K562 (cell line): ENCODE measurements around the gene IDH1. TPM values are rescaled to one million over a fixed set of nuclear protein-coding genes. Genes with fewer than 3 reads are reported as not detected.

ENCODE experiments used
- ATAC-seq: fragments of 200-7000 bp; cut with Tn5 transposase; 3 replicates; pipeline ENCODE4 v1.9.1; 2020; ENCODE audit warnings: moderate library complexity
- BruUV-seq: library from RNA; stranded (reverse); fragments of 400-500 nt; replicated peaks from 2 replicates; lab custom pipeline; 2021; lab: Mats Ljungman, UMichigan
- CTCF ChIA-PET: fragments of 300-600 bp; formaldehyde crosslinking; extraction: SDS; loops from one replicate; lab custom pipeline; 2021; ENCODE audit warnings: low intra/inter-chr PET ratio; lab: Yijun Ruan, JAX
- POLR2A ChIA-PET: fragments of 300-600, 350-650 bp; sonication (Branson Sonifier 250); formaldehyde crosslinking; extraction: SDS; loops from one replicate; lab custom pipeline; 2021; ENCODE audit warnings: antibody characterized with exemption, inconsistent platforms; lab: Yijun Ruan, JAX
- DNase-seq, 4 experiments: peaks; one replicate each; pipeline versions ENCODE4 v3.0.0 to v3.0.0-alpha.2; 2011 to 2018; ENCODE audit warnings: low spot score in 3 of 4, mixed read lengths in 3 of 4; ENCODE audit errors: extremely low read depth in 1 of 4
- FAIRE-seq: peaks from 2 replicates; lab custom pipeline; 2011; peaks lifted over from hg19 to GRCh38; lab: Jason Lieb, UNC
- H2AFZ ChIP-seq: 2 replicates; pipeline ENCODE4 v1.6.0; 2011; ENCODE audit warnings: low read depth, low read length, control low read depth, inconsistent platforms
- H3K27ac ChIP-seq: fragments of 200-600 bp; 3 replicates; pipeline ENCODE4 v1.8.0; 2011; ENCODE audit warnings: low read depth, mild to moderate bottlenecking, control low read depth, inconsistent platforms, low read length, moderate library complexity, mixed read lengths; ENCODE audit errors: extremely low read depth
- H3K27me3 ChIP-seq, 2 experiments: fragments of 300-600 bp in 1 of 2; 2 replicates in 1 of 2; 3 replicates in 1 of 2; pipeline versions ENCODE4 v1.6.0 to v1.8.0; 2011; ENCODE audit warnings: inconsistent platforms in 2 of 2, low read length in 2 of 2, mild to moderate bottlenecking in 1 of 2, mixed read lengths in 1 of 2, moderate library complexity in 1 of 2; ENCODE audit not compliant: control insufficient read depth in 2 of 2, insufficient read depth in 2 of 2
- H3K36me3 ChIP-seq: fragments of 300-600 bp; 3 replicates; pipeline ENCODE4 v1.8.0; 2011; ENCODE audit warnings: mild to moderate bottlenecking, low read length, inconsistent platforms; ENCODE audit not compliant: control insufficient read depth, insufficient read depth
- H3K4me1 ChIP-seq, 2 experiments: fragments of 200-600 bp in 1 of 2; replicated peaks in 1 of 2; 2 replicates in 1 of 2; 3 replicates in 1 of 2; pipeline versions ENCODE4 v1.5.1 to v1.8.0; 2011; ENCODE audit warnings: inconsistent platforms in 2 of 2, low read length in 2 of 2, mild to moderate bottlenecking in 1 of 2, mixed read lengths in 1 of 2, moderate library complexity in 1 of 2; ENCODE audit not compliant: control insufficient read depth in 2 of 2, insufficient read depth in 2 of 2
- H3K4me2 ChIP-seq: 2 replicates; pipeline ENCODE4 v1.6.1; 2011; ENCODE audit warnings: low read length, control low read depth, inconsistent platforms, mixed read lengths; ENCODE audit not compliant: insufficient read depth
- H3K4me3 ChIP-seq: fragments of 200-600 bp; sonication (generic), shearing (Covaris generic); 2 replicates; pipeline ENCODE4 v1.5.1; 2016; ENCODE audit warnings: control low read depth, inconsistent platforms
- H3K79me2 ChIP-seq: fragments of 200-600 bp; 3 replicates; pipeline ENCODE4 v1.8.0; 2011; ENCODE audit warnings: low read length, inconsistent platforms; ENCODE audit not compliant: control insufficient read depth, insufficient read depth
- H3K9ac ChIP-seq, 2 experiments: 2 replicates each; pipeline versions ENCODE4 v1.6.0 to v1.6.1; 2011; ENCODE audit warnings: low read depth in 2 of 2, low read length in 2 of 2, control low read depth in 1 of 2, inconsistent platforms in 1 of 2, mild to moderate bottlenecking in 1 of 2, mixed read lengths in 1 of 2; ENCODE audit not compliant: insufficient read depth in 1 of 2
- H3K9me1 ChIP-seq: one replicate; pipeline ENCODE4 v1.6.0; 2011; ENCODE audit warnings: inconsistent platforms, mild to moderate bottlenecking, low read length, moderate library complexity; ENCODE audit not compliant: control insufficient read depth, insufficient read depth
- H3K9me3 ChIP-seq: replicated peaks from 2 replicates; pipeline ENCODE4 v1.5.1; 2011; ENCODE audit warnings: low read depth, low read length, inconsistent platforms; ENCODE audit not compliant: control insufficient read depth, insufficient read depth
- H4K20me1 ChIP-seq: replicated peaks from 2 replicates; pipeline ENCODE4 v1.6.1; 2011; ENCODE audit warnings: low read length, inconsistent platforms, mixed read lengths; ENCODE audit not compliant: control insufficient read depth, insufficient read depth
- BCOR ChIP-seq: fragments of 450-650 bp; IDR thresholded peaks from 2 replicates; pipeline ENCODE4 v1.6.1; 2016
- CBX3 ChIP-seq, 2 experiments: IDR thresholded peaks; 1 replicate in 1 of 2; 2 replicates in 1 of 2; pipeline ENCODE4 v1.6.1; 2012; ENCODE audit warnings: inconsistent platforms in 2 of 2, low read length in 2 of 2, borderline replicate concordance in 1 of 2, control low read depth in 1 of 2
- ETV1 ChIP-seq: fragments of 450-650 bp; conservative IDR thresholded peaks from 2 replicates; pipeline ENCODE4 v1.6.1; 2016; ENCODE audit warnings: missing genetic modification characterization, control low read depth, low read depth, missing compliant biosample characterization
- GABPA ChIP-seq: fragments of 200-800 bp; sonication (Bioruptor generic); conservative IDR thresholded peaks from 2 replicates; pipeline ENCODE4 v1.6.1; 2016; ENCODE audit warnings: low read depth, missing genetic modification characterization, missing compliant biosample characterization
- SMAD4 ChIP-seq: fragments of 250-450 bp; sonication (Bioruptor Pico); conservative IDR thresholded peaks from 2 replicates; pipeline ENCODE4 v1.8.0; 2021; ENCODE audit warnings: inconsistent platforms, mild to moderate bottlenecking, moderate library complexity
- TCFL5 ChIP-seq: fragments of 250-450 bp; sonication (Bioruptor Pico); conservative IDR thresholded peaks from 2 replicates; pipeline ENCODE4 v1.6.1; 2021; ENCODE audit warnings: mild to moderate bottlenecking, moderate library complexity, matching md5 sums
- WGBS: fragments of 100-300 bp; shearing (Covaris generic); methylation state at CpG from one replicate; pipeline ENCODE4 v1.1.6; 2016; ENCODE audit warnings: low coverage, mixed read lengths; ENCODE audit not compliant: insufficient coverage; ENCODE audit errors: missing lambda C conversion rate; 5-methylcytosine and 5-hydroxymethylcytosine counted together
- in situ Hi-C: fragments of 300-500 bp; cut with MboI; formaldehyde crosslinking; loops from 4 replicates; pipeline ENCODE4 v1.15.0; 2018; ENCODE audit warnings: inconsistent platforms, mixed read lengths
- intact Hi-C: fragments of 100-400 bp; cut with micrococcal nuclease; formaldehyde crosslinking; loops from 2 replicates; pipeline ENCODE4 v1.14.2; 2022
- polyA plus RNA-seq, 8 experiments: library from polyadenylated mRNA; depleted of rRNA in 4 of 8; stranded (reverse) in 5 of 8; unstranded in 3 of 8; fragments of >200 nt; fragmentation: Nextera tagmentation in 2 of 8; fragmentation: Illumina TruSeq in 1 of 8; extraction: Ambion mirVana in 2 of 8; extraction: Trizol in 1 of 8; gene quantifications; 2 replicates each; pipeline versions ENCODE4 v1.2.1 to v1.2.3, GENCODE V29; 2011 to 2014; ENCODE audit warnings: inconsistent platforms in 1 of 8, missing spikeins in 1 of 8
- total RNA-seq, 7 experiments: library from RNA; depleted of rRNA in 6 of 7; stranded (reverse); fragments of >200 nt in 6 of 7; fragmentation: Illumina TruSeq in 2 of 7; extraction: Trizol in 2 of 7; gene quantifications; 2 replicates each; pipeline versions ENCODE4 v1.2.1 to v1.2.3, GENCODE V29; 2011 to 2021; ENCODE audit warnings: low replicate concordance in 1 of 7
- TF ChIP-seq, protein P1 (sequence below): fragments of 450-650 bp; IDR thresholded peaks from 2 replicates; pipeline ENCODE4 v1.6.1; 2017; ENCODE audit warnings: antibody characterized with exemption, mild to moderate bottlenecking

Gene IDH1
- total and polyA plus RNA-seq, 9 of the 15 experiments (the other 6 are each of a cell fraction or from before 2014, with no cell fraction given) = 61.9 to 194 (median 101) TPM

DNA sequence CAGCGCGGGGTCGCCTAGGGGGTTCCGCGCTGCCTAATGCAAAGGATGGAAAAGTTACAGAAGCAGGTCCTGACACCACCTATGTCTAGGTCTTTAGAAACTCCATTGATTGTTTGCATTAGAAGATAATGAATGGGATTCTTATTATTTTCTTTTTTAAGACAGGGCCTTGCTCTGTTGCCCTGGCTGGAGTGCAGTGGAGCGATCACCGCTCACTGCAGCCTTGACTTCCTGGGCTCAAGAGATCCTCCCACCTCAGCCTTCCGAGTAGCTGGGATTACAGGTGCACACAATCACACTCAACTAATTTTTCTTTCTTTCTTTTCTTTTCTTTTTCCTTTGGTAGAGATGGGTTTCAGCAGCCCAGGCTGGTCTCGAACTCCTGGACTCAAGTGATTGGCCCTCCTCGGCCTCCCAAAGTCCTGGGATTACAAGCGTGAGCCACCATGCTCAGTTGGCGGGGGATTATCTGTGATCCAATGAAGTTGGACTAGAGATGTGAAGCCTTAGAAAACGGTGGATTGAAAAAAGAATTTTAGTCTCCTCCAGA lies 761 bp upstream of the IDH1 start:
- TF ChIP-seq BCOR (0 out of 2 replicates have a peak, but pooled peaks have one; percentile 9), ETV1 (tag) (no peak), CBX3 (IDR thresholded peaks at IDR 0.05; ENCODE audit: borderline replicate concordance in 1 of 2, low read length in 2 of 2) (0 out of 3 replicates have a peak, but pooled peaks of 1 of the 2 experiments have one; percentile 7), TCFL5 (CRISPR knock-in tag) (no peak), GABPA (tag) (0 out of 2 replicates have a peak, but pooled peaks have one; percentile 6), SMAD4 (CRISPR knock-in tag) (0 out of 2 replicates have a peak, but pooled peaks have one; percentile 6)
- TF ChIP-seq, protein P1, sequence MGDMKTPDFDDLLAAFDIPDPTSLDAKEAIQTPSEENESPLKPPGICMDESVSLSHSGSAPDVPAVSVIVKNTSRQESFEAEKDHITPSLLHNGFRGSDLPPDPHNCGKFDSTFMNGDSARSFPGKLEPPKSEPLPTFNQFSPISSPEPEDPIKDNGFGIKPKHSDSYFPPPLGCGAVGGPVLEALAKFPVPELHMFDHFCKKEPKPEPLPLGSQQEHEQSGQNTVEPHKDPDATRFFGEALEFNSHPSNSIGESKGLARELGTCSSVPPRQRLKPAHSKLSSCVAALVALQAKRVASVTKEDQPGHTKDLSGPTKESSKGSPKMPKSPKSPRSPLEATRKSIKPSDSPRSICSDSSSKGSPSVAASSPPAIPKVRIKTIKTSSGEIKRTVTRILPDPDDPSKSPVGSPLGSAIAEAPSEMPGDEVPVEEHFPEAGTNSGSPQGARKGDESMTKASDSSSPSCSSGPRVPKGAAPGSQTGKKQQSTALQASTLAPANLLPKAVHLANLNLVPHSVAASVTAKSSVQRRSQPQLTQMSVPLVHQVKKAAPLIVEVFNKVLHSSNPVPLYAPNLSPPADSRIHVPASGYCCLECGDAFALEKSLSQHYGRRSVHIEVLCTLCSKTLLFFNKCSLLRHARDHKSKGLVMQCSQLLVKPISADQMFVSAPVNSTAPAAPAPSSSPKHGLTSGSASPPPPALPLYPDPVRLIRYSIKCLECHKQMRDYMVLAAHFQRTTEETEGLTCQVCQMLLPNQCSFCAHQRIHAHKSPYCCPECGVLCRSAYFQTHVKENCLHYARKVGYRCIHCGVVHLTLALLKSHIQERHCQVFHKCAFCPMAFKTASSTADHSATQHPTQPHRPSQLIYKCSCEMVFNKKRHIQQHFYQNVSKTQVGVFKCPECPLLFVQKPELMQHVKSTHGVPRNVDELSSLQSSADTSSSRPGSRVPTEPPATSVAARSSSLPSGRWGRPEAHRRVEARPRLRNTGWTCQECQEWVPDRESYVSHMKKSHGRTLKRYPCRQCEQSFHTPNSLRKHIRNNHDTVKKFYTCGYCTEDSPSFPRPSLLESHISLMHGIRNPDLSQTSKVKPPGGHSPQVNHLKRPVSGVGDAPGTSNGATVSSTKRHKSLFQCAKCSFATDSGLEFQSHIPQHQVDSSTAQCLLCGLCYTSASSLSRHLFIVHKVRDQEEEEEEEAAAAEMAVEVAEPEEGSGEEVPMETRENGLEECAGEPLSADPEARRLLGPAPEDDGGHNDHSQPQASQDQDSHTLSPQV = 0 out of 2 replicates have a peak, but pooled peaks have one; percentile 4
- intact Hi-C loops = loop anchor here (1.0 kb wide), 1 partner anchor 10 kb away; no protein-coding TSS in a partner anchor
- H3K4me3 ChIP-seq = peak overlapping the region; percentile 84
- H3K4me2 ChIP-seq = peak overlapping the region; percentile 99
- no peaks in the 10 kb centered on the region for H4K20me1 ChIP-seq
- ChIA-PET CTCF (no interaction called here), POLR2A (interaction anchor here (1.7 to 4.6 kb wide), 2 partner anchors 10 to 21 kb away, joined by 5 to 21 read pairs; partner anchors contain the start of gene PIKFYVE)
- peak overlapping the region; percentile 52 for H3K27ac ChIP-seq
- H3K4me1 ChIP-seq = peaks cover 8 to 13% of the 10 kb centered on the region in 2 experiments; a peak in 4 of 5 replicates
- peak overlapping the region; percentile 59 to 92 for H3K9ac ChIP-seq
- H3K9me1 ChIP-seq = no peaks in the 10 kb centered on the region
- TSS peak; percentile 90 for BruUV-seq
- H2AFZ ChIP-seq = peak overlapping the region; percentile 85
- H3K27me3 ChIP-seq = no peaks in the 10 kb centered on the region
- peaks cover 32% of the 10 kb centered on the region; the same call in 2 of the 3 replicates for H3K36me3 ChIP-seq
- DNase-seq (no peak), FAIRE-seq (no peak), ATAC-seq (peak; percentile 2)
- H3K9me3 ChIP-seq = no peaks in the 10 kb centered on the region
- in situ Hi-C loops = no loop called here
- WGBS = 21% methylated on average over 10 of the region's 13 CpGs
- peaks cover 39% of the 10 kb centered on the region for H3K79me2 ChIP-seq
